Hepatocyte (in vitro differentiated cells): ENCODE measurements around the gene ZNF576. TPM values are rescaled to one million over a fixed set of nuclear protein-coding genes. Genes with fewer than 3 reads are reported as not detected.
A peak's percentile ranks its signal among the peaks of the same experiment; 100 is the strongest.

ENCODE experiments used
- DNase-seq: peaks from one replicate; pipeline ENCODE4 v3.0.0-alpha.2; 2016; ENCODE audit warnings: low spot score
- H2AFZ ChIP-seq: fragments of 200-600 bp; sonication (generic); 2 replicates; pipeline ENCODE4 v1.6.0; 2016; ENCODE audit warnings: antibody characterized with exemption, mild to moderate bottlenecking
- H3K27ac ChIP-seq: fragments of 200-600 bp; sonication (generic); 2 replicates; pipeline ENCODE4 v1.5.1; 2016; ENCODE audit warnings: mild to moderate bottlenecking
- H3K27me3 ChIP-seq: fragments of 200-600 bp; sonication (generic); 2 replicates; pipeline ENCODE4 v1.6.1; 2016
- H3K36me3 ChIP-seq: fragments of 200-600 bp; sonication (generic); replicated peaks from 2 replicates; pipeline ENCODE4 v1.5.1; 2016; ENCODE audit warnings: low read depth; ENCODE audit not compliant: insufficient read depth
- H3K4me1 ChIP-seq: fragments of 200-600 bp; sonication (generic); 2 replicates; pipeline ENCODE4 v1.5.1; 2016; ENCODE audit warnings: mild to moderate bottlenecking, moderate library complexity; ENCODE audit not compliant: insufficient read depth
- H3K4me2 ChIP-seq: fragments of 200-600 bp; sonication (generic); 2 replicates; pipeline ENCODE4 v1.6.0; 2016
- H3K4me3 ChIP-seq: fragments of 200-600 bp; sonication (generic); 2 replicates; pipeline ENCODE4 v1.5.1; 2016; ENCODE audit warnings: mild to moderate bottlenecking
- H3K79me2 ChIP-seq: fragments of 200-600 bp; sonication (generic); 2 replicates; pipeline ENCODE4 v1.6.0; 2017; ENCODE audit warnings: mild to moderate bottlenecking
- H3K9me2 ChIP-seq: fragments of 200-600 bp; sonication (generic); replicated peaks from 2 replicates; pipeline ENCODE4 v1.6.0; 2017; ENCODE audit warnings: mild to moderate bottlenecking; ENCODE audit not compliant: insufficient read depth
- H3K9me3 ChIP-seq: fragments of 200-600 bp; sonication (generic); 2 replicates; pipeline ENCODE4 v1.5.1; 2016; ENCODE audit warnings: low read depth, mild to moderate bottlenecking
- H4K20me1 ChIP-seq: fragments of 200-600 bp; sonication (generic); 2 replicates; pipeline ENCODE4 v1.6.0; 2016; ENCODE audit warnings: mild to moderate bottlenecking; ENCODE audit not compliant: insufficient read depth, poor library complexity, severe bottlenecking
- CTCF ChIP-seq: fragments of 200-600 bp; sonication (generic); IDR thresholded peaks from 2 replicates; pipeline ENCODE4 v1.5.1; 2016; ENCODE audit warnings: antibody characterized with exemption, mild to moderate bottlenecking; ENCODE audit not compliant: poor library complexity
- EZH2 ChIP-seq: fragments of 200-600 bp; sonication (generic); IDR thresholded peaks from 2 replicates; pipeline ENCODE4 v1.6.1; 2016; ENCODE audit warnings: antibody characterized with exemption, mild to moderate bottlenecking, borderline replicate concordance
- EZH2phosphoT487 ChIP-seq: fragments of 200-600 bp; sonication (generic); IDR thresholded peaks from one replicate; pipeline ENCODE4 v1.6.1; 2018; ENCODE audit warnings: antibody characterized with exemption, mild to moderate bottlenecking, low read depth, moderate library complexity; ENCODE audit not compliant: unreplicated experiment, severe bottlenecking
- WGBS: methylation state at CpG from one replicate; pipeline ENCODE4 v1.1.6; 2016; ENCODE audit warnings: low lambda C conversion rate; ENCODE audit errors: missing lambda C conversion rate; 5-methylcytosine and 5-hydroxymethylcytosine counted together
- polyA plus RNA-seq: library from polyadenylated mRNA; unstranded; fragments of >200 nt; fragmentation: Nextera tagmentation; extraction: Ambion mirVana; gene quantifications from 2 replicates; pipeline ENCODE4 v1.2.1, GENCODE V29; 2016
- total RNA-seq: library from RNA; depleted of rRNA; stranded (reverse); fragments of >200 nt; gene quantifications from 2 replicates; pipeline ENCODE4 v1.2.3, GENCODE V29; 2014

ZNF576 gene
- total and polyA plus RNA-seq, 2 experiments from 2014 or later = 16.1 to 16.2 TPM

DNA sequence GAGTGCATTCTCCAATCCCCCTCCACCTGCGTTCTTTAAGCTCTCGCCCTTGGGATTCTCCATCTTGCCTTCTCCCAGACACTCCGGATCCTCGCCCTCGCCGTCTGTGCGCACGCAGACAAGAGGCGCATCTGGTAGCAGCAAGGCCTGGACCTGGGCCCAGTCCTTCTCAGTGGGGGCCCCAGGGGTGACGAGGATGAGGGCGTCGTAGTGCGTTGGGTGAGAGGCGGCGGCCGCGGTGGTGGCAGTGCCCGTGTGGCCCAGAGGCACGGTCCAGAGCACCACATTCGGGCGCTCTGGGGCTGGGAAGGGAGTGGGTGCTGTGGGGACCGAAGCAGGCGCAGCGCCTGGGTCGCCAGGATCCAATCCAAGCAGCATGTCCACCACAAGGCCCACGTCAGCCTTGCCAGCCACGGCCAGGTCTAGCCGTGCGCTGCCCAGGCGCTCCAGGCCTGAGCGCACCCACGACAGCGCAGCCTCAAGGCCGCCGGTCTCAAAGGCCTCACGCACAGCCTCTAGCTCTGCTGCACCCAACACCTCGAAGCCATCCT, 3.5 kb upstream of the ZNF576 start:
- H3K9me3 ChIP-seq = no peaks in the 10 kb centered on the region
- WGBS = 98% methylated on average over 37 of the region's 37 CpGs
- H3K27me3 ChIP-seq = no peaks in the 10 kb centered on the region
- TF ChIP-seq EZH2 = no peak
- no peak for TF ChIP-seq EZH2phosphoT487
- H3K4me1 ChIP-seq = peaks cover 15% of the 10 kb centered on the region
- H4K20me1 ChIP-seq = peaks cover 6% of the 10 kb centered on the region
- H3K4me3 ChIP-seq = no peak overlapping the region
- H3K79me2 ChIP-seq = peaks cover 45% of the 10 kb centered on the region
- no peaks in the 10 kb centered on the region for H3K9me2 ChIP-seq
- no peak overlapping the region for H3K4me2 ChIP-seq
- H3K27ac ChIP-seq = no peak overlapping the region
- no peaks in the 10 kb centered on the region for H3K36me3 ChIP-seq
- no peak for DNase-seq
- no peak overlapping the region for H2AFZ ChIP-seq

DNA sequence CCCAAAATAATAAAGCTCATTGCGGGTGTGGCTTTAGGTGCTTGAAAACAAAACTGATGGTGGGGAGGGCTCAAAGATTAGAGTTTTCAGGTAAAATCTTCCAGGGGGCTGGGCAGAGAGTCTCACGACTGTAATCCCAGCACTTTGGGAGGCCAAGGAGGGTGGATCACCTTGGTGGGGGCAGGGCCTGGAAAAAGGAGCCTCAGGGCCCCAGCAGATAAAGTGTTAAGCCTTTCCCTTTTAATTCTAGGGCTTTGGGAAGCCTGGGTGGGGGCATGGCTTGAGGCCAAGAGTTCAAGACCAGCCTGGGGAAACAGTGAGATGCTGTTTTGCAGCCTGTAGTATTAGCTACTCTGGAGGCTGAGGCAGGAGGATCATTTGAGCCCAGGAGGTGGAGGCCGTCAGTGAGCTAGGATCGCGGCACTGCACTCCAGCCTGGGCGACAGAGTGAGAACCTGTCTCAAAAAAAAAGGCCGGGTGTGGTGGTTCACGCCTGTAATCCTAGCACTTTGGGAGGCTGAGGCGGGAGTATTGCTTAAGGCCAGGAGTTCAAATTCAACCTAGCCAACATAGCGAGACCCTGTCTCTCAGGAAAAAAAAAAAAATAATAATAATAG, 2.2 kb upstream of the ZNF576 start:
- H3K27ac ChIP-seq = peak overlapping the region; percentile 90
- no peak overlapping the region for H2AFZ ChIP-seq
- no peak for DNase-seq
- 92% methylated on average over 10 of the region's 10 CpGs for WGBS
- H3K36me3 ChIP-seq = no peaks in the 10 kb centered on the region
- peaks cover 6% of the 10 kb centered on the region for H4K20me1 ChIP-seq
- H3K4me3 ChIP-seq = peak overlapping the region; percentile 34
- H3K9me2 ChIP-seq = no peaks in the 10 kb centered on the region
- no peaks in the 10 kb centered on the region for H3K27me3 ChIP-seq
- H3K4me1 ChIP-seq = peaks cover 15% of the 10 kb centered on the region
- H3K79me2 ChIP-seq = peaks cover 56% of the 10 kb centered on the region
- peak overlapping the region; percentile 100 for H3K4me2 ChIP-seq
- no peaks in the 10 kb centered on the region for H3K9me3 ChIP-seq
- TF ChIP-seq EZH2phosphoT487 = no peak
- TF ChIP-seq CTCF = no peak
- no peak for TF ChIP-seq EZH2

GRCh38 chr19:43594710-43595604, 1.4 kb upstream of the ZNF576 start:
- Histone ChIP-seq H3K4me3 (peak overlapping the region; percentile 34), H4K20me1 (peaks cover 6% of the 10 kb centered on the region), H3K27me3 (no peaks in the 10 kb centered on the region), H3K4me1 (peaks cover 15% of the 10 kb centered on the region), H3K27ac (peak overlapping the region; percentile 90), H3K36me3 (no peaks in the 10 kb centered on the region), H3K9me2 (no peaks in the 10 kb centered on the region), H2AFZ (peak overlapping the region; percentile 32), H3K79me2 (peaks cover 57% of the 10 kb centered on the region), H3K4me2 (peak overlapping the region; percentile 100), H3K9me3 (no peaks in the 10 kb centered on the region)
- WGBS = 2% methylated on average over 60 of the region's 64 CpGs
- peak; percentile 90 for DNase-seq
- TF ChIP-seq CTCF (peak; percentile 83), EZH2phosphoT487 (no peak), EZH2 (no peak)
